ENCODE results near the gene CD52.

Gene CD52

GRCh38 chr1:26357121-26357602 is 39.4 kb downstream of the CD52 start:
- no peak for DNase-seq

- no peak for DNase-seq
These were observed 40.9 kb downstream of the CD52 start for GRCh38 chr1:26358411-26359384.

DNA sequence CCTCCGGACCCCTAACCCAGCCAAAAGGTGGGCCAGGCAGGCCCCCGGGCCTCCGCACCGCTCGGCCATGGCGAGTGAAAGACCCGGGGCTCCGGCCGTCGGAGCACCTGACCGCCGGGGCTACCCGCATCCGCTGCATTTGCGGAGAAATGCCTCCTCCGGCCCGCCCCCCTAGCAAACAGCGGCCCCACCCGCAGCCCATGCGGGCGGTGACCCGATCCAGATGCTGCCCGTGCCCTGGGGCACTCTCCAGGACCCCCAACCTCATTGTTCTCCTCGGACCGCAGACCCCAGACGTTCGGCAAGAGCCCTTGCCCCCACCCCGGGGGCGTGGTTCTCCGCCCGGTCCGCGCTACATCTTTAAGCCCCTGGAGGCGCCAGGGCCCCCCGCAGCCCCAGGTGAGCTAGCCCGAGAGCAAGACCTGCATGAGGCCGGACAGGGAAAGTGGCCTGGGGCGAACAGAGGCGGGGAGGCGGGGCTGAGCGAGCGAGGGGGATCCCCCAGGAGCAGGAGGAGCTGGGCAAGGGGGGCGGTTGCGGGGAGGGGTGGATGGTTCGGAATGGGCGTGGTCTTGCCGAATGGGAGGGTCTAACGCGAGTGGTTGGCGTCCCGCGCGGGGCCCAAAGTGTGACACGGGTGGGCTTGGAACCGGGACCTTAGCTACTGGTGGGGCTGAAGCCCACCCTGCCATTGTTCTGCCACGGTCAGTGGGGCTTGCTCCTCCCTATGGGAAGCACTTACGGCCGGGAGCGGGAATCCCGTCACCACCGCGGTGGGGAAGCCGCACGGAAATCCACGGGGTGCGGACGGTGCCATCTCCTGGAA is 42.4 kb downstream of the CD52 start:
- DNase-seq = peak; percentile 42

DNA sequence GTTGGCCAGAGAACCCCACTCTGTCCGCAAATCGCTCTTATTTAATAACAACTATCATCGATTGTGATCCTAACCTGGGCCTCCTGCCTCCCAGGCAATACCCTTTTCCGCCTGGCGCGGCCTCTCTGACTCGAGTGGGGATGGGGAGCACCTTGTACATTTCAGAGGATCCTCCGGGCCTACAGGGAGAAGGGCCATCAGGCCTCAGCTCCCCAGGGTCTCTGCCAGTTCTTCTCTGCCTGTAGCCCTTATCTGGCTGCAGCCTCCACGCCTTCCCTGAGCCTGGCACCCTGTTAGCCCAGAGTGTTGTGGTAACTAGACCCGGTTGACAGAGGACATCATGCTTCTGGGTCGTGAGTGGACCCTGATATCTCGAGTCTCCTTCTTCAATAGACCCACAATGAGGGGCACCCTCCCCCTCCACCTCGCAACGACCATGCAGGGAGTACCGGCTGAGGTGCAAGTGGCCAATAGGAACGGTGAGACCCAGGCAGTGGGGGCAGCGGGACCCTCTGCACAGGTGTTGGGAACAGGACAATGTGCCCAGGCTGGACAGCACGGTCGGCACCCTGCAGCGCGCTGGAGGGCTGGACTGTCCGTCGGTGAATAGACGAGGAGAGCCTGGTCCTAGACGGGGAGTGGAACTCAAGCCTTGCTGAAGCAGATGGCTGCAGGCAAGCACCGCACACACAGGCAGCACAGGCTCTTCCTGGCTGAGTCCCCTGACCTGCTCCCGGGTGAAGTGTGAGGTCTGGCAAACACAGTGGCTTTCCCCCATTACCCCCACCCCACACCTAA is 43.2 kb downstream of the CD52 start:
- DNase-seq = no peak

DNA sequence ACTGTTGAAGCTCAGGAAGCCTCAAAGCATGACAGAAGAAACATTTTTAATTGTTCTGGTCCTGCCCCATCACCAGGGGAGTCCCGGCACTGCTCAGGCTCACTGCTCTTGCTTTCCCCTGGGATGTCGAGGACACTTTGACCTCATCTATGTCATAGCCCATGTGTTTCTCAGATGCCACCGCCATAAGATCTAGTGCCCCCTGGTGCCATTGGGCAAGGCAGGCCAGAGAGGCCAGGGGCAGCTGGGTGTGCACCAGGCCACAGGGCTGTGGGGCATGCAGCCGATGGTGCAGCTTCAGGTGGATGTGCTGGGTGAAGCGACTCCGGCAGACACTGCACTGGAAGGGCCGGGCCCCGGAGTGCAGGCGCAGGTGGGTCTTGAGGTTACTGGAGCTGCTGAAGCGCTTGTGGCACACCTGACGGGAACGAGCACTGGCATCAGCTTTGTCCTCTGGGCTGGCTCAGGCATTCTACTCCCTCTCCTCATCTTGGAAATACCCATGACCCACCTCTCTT is 43.9 kb downstream of the CD52 start:
- DNase-seq = no peak

- DNase-seq = no peak
These were observed 44.6 kb downstream of the CD52 start for GRCh38 chr1:26362331-26362730.

DNA sequence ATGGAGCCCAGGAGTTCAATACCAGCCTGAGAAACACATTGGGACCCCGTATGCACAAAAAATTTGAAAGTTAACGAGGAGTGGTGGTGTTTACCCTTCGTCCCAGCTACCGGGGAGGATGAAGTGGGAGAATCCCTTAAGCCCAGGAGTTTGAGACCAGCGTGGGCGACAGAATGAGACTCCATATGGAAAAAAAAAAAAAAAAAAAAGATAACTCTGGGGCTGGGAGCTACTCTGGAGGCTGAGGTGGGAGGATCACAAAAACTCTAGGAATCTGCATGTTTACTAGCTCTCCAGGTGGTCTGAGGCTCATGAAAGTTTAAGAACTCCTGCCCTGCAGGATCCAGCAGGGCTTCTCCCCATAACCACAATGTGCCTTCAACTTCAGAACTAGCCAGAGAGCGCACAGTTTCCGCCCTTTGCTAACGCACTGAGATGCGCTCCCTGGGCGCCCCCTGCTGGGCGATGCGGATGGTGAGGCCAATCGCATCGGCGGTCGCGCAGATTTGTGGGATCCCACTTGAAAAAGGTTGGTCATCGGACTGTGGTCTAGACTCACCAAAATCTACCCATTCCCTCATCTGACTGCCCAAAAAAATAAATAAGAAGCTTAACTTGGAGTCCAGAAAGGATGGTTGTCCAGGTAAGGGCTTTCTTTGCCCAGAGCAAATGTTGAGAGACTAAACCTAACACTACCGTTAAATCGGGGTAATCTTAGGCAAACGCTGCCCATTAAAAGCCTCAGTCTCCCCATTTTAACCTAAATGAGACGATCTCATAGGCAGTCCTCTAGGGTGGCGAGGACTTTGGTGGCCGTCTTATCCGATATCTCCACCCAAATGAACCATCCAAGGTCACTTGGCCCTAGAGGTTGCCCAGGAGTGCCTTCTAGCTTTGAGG is 46.0 kb downstream of the CD52 start:
- peak; percentile 56 for DNase-seq

DNA sequence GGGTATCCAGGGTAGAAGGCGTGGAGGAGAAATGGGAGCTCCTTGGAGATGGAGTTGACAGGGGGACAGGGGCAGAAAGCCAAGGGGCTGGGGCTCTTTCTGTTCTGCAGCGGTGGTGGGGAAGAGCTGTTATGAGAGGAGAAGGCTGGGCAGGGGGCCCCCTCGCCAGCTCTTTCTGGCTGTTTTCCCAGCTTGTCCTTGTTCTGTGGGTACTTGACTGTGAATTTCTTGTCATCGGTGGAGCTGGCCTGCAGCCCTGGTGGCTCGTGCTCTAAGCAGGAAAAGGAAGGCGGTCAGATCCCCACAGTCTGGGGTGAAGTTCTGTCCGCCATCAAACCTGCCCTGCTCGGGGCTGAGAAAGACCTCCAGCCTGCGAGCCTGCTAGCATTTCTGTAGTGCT is 47.2 kb downstream of the CD52 start:
- no peak for DNase-seq

- no peak for DNase-seq
These were observed 49.7 kb downstream of the CD52 start for GRCh38 chr1:26367441-26367840.

GRCh38 chr1:26368006-26368405 is 50.2 kb downstream of the CD52 start:
- DNase-seq = no peak

DNA sequence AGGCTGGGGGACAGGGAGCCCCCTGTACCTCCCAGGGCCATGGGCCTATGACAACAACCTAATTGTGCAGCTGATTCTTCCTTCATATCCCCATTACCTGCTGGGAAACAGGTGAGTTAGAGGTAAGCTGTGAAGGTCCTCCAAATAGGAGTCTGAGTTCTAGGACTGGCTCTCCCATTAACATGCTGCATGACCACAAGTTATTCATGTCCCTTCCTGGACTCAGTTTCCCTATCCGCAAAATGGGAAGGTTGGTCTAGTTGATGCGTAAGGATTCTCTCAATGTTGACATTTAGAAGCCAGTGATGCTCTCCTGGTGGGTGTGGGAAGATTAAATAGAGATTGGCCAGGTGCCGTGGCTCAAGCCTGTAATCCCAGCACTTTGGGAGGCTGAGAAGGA is 50.7 kb downstream of the CD52 start:
- no peak for DNase-seq

Measured in NCI-H146 (cell line).